Measurements from ENCODE around the gene ACADS. TPM values are rescaled to one million over a fixed set of nuclear protein-coding genes. Genes with fewer than 3 reads are reported as not detected.

ACADS gene
- total RNA-seq, 1 experiment from 2014 or later: 12.5 TPM

GRCh38 chr12:120758798-120759590, 33.4 kb downstream of the ACADS start:
- Mint-ChIP-seq H3K27ac (ENCODE audit: unreplicated experiment) (no peak overlapping the region), H3K4me3 (ENCODE audit: unreplicated experiment) (no peak overlapping the region)
- intact Hi-C loops (cut with micrococcal nuclease; ENCODE audit: unreplicated experiment): no loop called here

GRCh38 chr12:120759591-120760348, 34.1 kb downstream of the ACADS start:
- H3K4me1 Mint-ChIP-seq (ENCODE audit: low read depth, unreplicated experiment): no peaks in the 10 kb centered on the region

More at GRCh38 chr12:120758798-120759590, 33.4 kb downstream of the ACADS start:
- ChIA-PET CTCF (no interaction called here), POLR2A (no interaction called here)
- no peak overlapping the region for H3K4me3 ChIP-seq (ENCODE audit: low read depth, low read length)
- H3K9me3 Mint-ChIP-seq (ENCODE audit: unreplicated experiment): no peaks in the 10 kb centered on the region
- no peaks in the 10 kb centered on the region for H3K4me1 Mint-ChIP-seq (ENCODE audit: low read depth, unreplicated experiment)
- no peaks in the 10 kb centered on the region for H3K4me1 ChIP-seq
- DNase-seq: no peak
- H3K9me3 ChIP-seq: no peaks in the 10 kb centered on the region
- H3K27me3 Mint-ChIP-seq (ENCODE audit: insufficient read depth, unreplicated experiment): no peaks in the 10 kb centered on the region
- no peaks in the 10 kb centered on the region for H3K27me3 ChIP-seq (replicated peaks; ENCODE audit: control insufficient read depth, insufficient read depth, low read length)
- no TSS peak for BruUV-seq (replicated peaks)
- peaks cover 3% of the 10 kb centered on the region for H3K36me3 ChIP-seq (ENCODE audit: control insufficient read depth, insufficient read depth, low read length)
- no peak for TF ChIP-seq CTCF (IDR thresholded peaks at IDR 0.05; ENCODE audit: insufficient read depth in 1 of 2, low read depth in 1 of 2, low read length in 1 of 2, severe bottlenecking in 1 of 2, unreplicated experiment in 1 of 2)
- peaks cover 43% of the 10 kb centered on the region for H3K36me3 Mint-ChIP-seq (ENCODE audit: insufficient read depth, unreplicated experiment)

More at GRCh38 chr12:120759591-120760348, 34.1 kb downstream of the ACADS start:
- no peaks in the 10 kb centered on the region for H3K4me1 ChIP-seq
- peak overlapping the region; percentile 66 for H3K27ac Mint-ChIP-seq (ENCODE audit: unreplicated experiment)
- no peak for DNase-seq
- no peak overlapping the region for H3K4me3 ChIP-seq (ENCODE audit: low read depth, low read length)
- H3K27me3 Mint-ChIP-seq (ENCODE audit: insufficient read depth, unreplicated experiment): no peaks in the 10 kb centered on the region
- no peaks in the 10 kb centered on the region for H3K27me3 ChIP-seq (replicated peaks; ENCODE audit: control insufficient read depth, insufficient read depth, low read length)
- POLR2A ChIA-PET: no interaction called here
- BruUV-seq (replicated peaks): no TSS peak
- H3K36me3 Mint-ChIP-seq (ENCODE audit: insufficient read depth, unreplicated experiment): peaks cover 47% of the 10 kb centered on the region
- no peaks in the 10 kb centered on the region for H3K9me3 Mint-ChIP-seq (ENCODE audit: unreplicated experiment)
- intact Hi-C loops (cut with micrococcal nuclease; ENCODE audit: unreplicated experiment): no loop called here
- no peak overlapping the region for H3K4me3 Mint-ChIP-seq (ENCODE audit: unreplicated experiment)
- H3K36me3 ChIP-seq (ENCODE audit: control insufficient read depth, insufficient read depth, low read length): peaks cover 3% of the 10 kb centered on the region
- H3K9me3 ChIP-seq: no peaks in the 10 kb centered on the region
- CTCF ChIA-PET: no interaction called here
- no peak for TF ChIP-seq CTCF (IDR thresholded peaks at IDR 0.05; ENCODE audit: insufficient read depth in 1 of 2, low read depth in 1 of 2, low read length in 1 of 2, severe bottlenecking in 1 of 2, unreplicated experiment in 1 of 2)

Measured in Caco-2 (cell line).